ENCODE results near the gene GABARAPL1. TPM values are rescaled to one million over a fixed set of nuclear protein-coding genes. Genes with fewer than 3 reads are reported as not detected.

Gene GABARAPL1
- total RNA-seq = 46.3 and 49.6 TPM in 2 replicates

DNA sequence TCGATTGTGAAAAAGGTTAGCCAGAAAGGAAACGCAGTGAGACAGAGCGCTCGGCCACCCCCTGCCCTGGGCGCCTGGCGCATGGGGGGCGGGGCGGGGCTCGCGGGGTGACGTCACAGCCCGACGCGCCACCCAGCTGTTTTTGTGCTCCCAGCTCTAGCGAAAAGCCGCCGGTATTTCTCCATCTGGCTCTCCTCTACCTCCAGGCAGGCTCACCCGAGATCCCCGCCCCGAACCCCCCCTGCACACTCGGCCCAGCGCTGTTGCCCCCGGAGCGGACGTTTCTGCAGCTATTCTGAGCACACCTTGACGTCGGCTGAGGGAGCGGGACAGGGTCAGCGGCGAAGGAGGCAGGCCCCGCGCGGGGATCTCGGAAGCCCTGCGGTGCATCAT lies at the start of gene GABARAPL1:
Gene GABARAPL1, plus strand, starts transcription at position 139 of the 393 bp plus-strand sequence. Its CDS starts 253 bp downstream, at position 392.

DNA sequence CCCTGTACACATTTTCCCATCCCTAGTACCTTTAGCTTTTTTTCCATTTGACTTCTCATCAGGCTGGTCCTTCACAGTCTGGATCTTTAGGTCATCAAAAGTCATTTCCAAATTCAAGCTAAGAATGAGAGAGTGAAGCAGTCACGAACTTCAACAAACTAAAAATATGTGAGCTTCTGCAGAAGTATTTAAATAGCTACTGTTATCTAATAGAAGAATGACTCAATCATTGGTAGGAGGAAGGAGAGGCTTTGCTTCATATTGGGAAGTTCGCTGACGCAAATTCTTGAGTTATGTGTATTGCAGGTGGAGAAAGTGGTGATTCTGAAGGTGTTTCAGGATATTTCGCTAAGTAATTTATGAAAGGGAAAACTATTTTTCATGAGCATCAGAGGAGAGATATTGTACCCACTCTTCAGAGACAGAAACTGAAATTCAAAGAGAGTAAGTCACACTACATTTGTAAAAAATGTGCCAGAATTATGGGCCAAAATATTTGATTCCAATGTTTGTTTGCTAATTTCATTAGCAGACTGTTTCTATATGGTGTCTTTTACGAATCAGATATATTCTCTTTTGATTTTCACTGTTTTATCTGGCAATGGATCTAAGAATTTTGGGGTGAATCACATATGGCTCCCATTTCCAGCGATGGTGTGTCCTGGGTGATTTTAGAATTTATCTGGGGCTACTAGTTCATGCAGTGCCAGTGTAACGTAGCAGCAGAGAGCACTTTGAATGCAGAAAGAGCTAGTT lies 40.5 kb upstream of the GABARAPL1 start, which contains the start of gene OLR1:
Gene OLR1, minus strand, starts transcription at position 160 of the 756 bp plus-strand sequence. Its CDS starts 55 bp downstream, at position 105.

DNA sequence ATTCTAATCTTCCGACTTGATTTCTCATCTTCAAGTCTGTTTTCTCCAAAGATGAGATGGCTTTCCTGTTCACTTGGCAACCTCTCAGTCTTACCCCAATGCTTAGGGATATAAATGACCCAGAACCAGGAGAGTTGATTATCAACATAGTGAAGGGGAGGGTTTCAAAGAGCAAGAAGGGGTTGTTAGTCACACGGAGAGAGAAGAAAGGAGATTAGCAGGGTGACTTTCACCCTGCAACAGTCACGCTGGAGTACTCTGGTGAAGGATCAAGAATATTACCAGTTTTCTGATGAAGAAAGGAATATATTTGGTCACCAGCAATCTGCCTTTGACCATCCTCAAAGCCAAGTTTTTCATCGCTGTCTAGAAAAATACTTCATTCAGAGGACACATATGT lies 33.9 kb upstream of the GABARAPL1 start, which contains the start of gene TMEM52B:
Gene TMEM52B, plus strand, starts transcription at position 212 of the 400 bp plus-strand sequence. CDS start 543 bp downstream, outside the sequence.

Other genes starting within 250 kb of the GABARAPL1 start
- gene CLEC12A, start 241.5 kb upstream of the GABARAPL1 start, total RNA-seq = not detected in 2 replicates
- gene CLEC1B, start 213.8 kb upstream of the GABARAPL1 start, total RNA-seq = not detected in 2 replicates
- gene CLEC12B, start 202.2 kb upstream of the GABARAPL1 start, total RNA-seq = not detected in 2 replicates
- not detected in 2 replicates for gene CLEC9A, start 182.2 kb upstream of the GABARAPL1 start, total RNA-seq
- gene CLEC1A, start 113.9 kb upstream of the GABARAPL1 start, total RNA-seq = under 0.01 TPM in 1 of 2 replicates, not detected in the other
- gene CLEC7A, start 82.7 kb upstream of the GABARAPL1 start, total RNA-seq = not detected in 2 replicates
- not detected in 2 replicates for gene OLR1, start 40.7 kb upstream of the GABARAPL1 start, total RNA-seq
- not detected in 2 replicates for gene TMEM52B, start 33.8 kb upstream of the GABARAPL1 start, total RNA-seq
- gene KLRD1, start 95.0 kb downstream of the GABARAPL1 start, total RNA-seq = 0.65 and 1.2 TPM in 2 replicates
- 0.65 TPM in 1 of 2 replicates, not detected in the other for gene KLRK1, start 177.2 kb downstream of the GABARAPL1 start, total RNA-seq
- not detected in 2 replicates for gene KLRC4, start 196.9 kb downstream of the GABARAPL1 start, total RNA-seq
- 0.22 TPM in 1 of 2 replicates, not detected in the other for gene KLRC3, start 207.7 kb downstream of the GABARAPL1 start, total RNA-seq
- not detected in 2 replicates for gene KLRC2, start 223.1 kb downstream of the GABARAPL1 start, total RNA-seq
- not detected in 2 replicates for gene KLRC1, start 240.5 kb downstream of the GABARAPL1 start, total RNA-seq